Keratinocyte (primary cell): ENCODE measurements around the gene CTDSP1. TPM values are rescaled to one million over a fixed set of nuclear protein-coding genes. Genes with fewer than 3 reads are reported as not detected.

Experiments used
- DNase-seq: peaks from one replicate; pipeline ENCODE4 v3.0.0-alpha.2; 2011; ENCODE audit warnings: low read depth, missing footprints, low spot score
- FAIRE-seq: peaks from 2 replicates; lab custom pipeline; 2011; peaks lifted over from hg19 to GRCh38; lab: Jason Lieb, UNC
- H2AFZ ChIP-seq: 2 replicates; pipeline ENCODE4 v1.6.0; 2012; ENCODE audit warnings: low read length, control low read depth, inconsistent platforms; ENCODE audit not compliant: control insufficient read depth
- H3K27ac ChIP-seq: 2 replicates; pipeline ENCODE4 v1.5.1; 2011; ENCODE audit warnings: low read length; ENCODE audit not compliant: control insufficient read depth, insufficient read depth
- H3K27me3 ChIP-seq: 3 replicates; pipeline ENCODE4 v1.6.0; 2011; ENCODE audit warnings: low read length; ENCODE audit not compliant: control insufficient read depth, insufficient read depth; ENCODE audit errors: extremely low read depth
- H3K36me3 ChIP-seq, 2 experiments: 2 replicates in 1 of 2; 3 replicates in 1 of 2; pipeline ENCODE4 v1.5.1; 2011; ENCODE audit warnings: low read length in 2 of 2, mild to moderate bottlenecking in 1 of 2; ENCODE audit not compliant: control insufficient read depth in 2 of 2, insufficient read depth in 2 of 2; ENCODE audit errors: extremely low read depth in 1 of 2
- H3K4me1 ChIP-seq: 3 replicates; pipeline ENCODE4 v1.5.1; 2011; ENCODE audit warnings: low read length; ENCODE audit not compliant: control insufficient read depth, insufficient read depth; ENCODE audit errors: extremely low read depth
- H3K4me2 ChIP-seq: 3 replicates; pipeline ENCODE4 v1.6.0; 2011; ENCODE audit warnings: low read depth, low read length; ENCODE audit not compliant: control insufficient read depth, insufficient read depth; ENCODE audit errors: extremely low read depth
- H3K4me3 ChIP-seq, 3 experiments: fragments of 200-600 bp in 1 of 3; sonication (generic) in 1 of 3; 2 replicates in 2 of 3; 3 replicates in 1 of 3; pipeline ENCODE4 v1.5.1; 2011 to 2016; ENCODE audit warnings: low read length in 3 of 3, mild to moderate bottlenecking in 3 of 3, control low read depth in 2 of 3, inconsistent platforms in 1 of 3, low read depth in 1 of 3, mixed read lengths in 1 of 3, mixed run types in 1 of 3, moderate library complexity in 1 of 3; ENCODE audit not compliant: control insufficient read depth in 2 of 3, insufficient read depth in 2 of 3; ENCODE audit errors: extremely low read depth in 1 of 3
- H3K79me2 ChIP-seq: 2 replicates; pipeline ENCODE4 v1.6.0; 2012; ENCODE audit warnings: low read length; ENCODE audit not compliant: control insufficient read depth, insufficient read depth
- H3K9ac ChIP-seq: 3 replicates; pipeline ENCODE4 v1.6.0; 2011; ENCODE audit warnings: low read length; ENCODE audit not compliant: control insufficient read depth, insufficient read depth; ENCODE audit errors: extremely low read depth
- H3K9me1 ChIP-seq: 3 replicates; pipeline ENCODE4 v1.6.0; 2011; ENCODE audit warnings: low read length; ENCODE audit not compliant: control insufficient read depth, insufficient read depth; ENCODE audit errors: extremely low read depth
- H3K9me3 ChIP-seq: 2 replicates; pipeline ENCODE4 v1.5.1; 2012; ENCODE audit warnings: low read depth, low read length; ENCODE audit not compliant: control insufficient read depth
- H4K20me1 ChIP-seq: 3 replicates; pipeline ENCODE4 v1.6.0; 2011; ENCODE audit warnings: low read length; ENCODE audit not compliant: control insufficient read depth, insufficient read depth; ENCODE audit errors: extremely low read depth
- EZH2 ChIP-seq: IDR thresholded peaks from one replicate; pipeline ENCODE4 v1.6.1; 2012; ENCODE audit warnings: inconsistent platforms, mild to moderate bottlenecking, low read length, moderate library complexity
- dilution Hi-C: fragments of 300-500 bp; cut with MboI; formaldehyde crosslinking; loops from one replicate; pipeline ENCODE4 v1.7.0; 2020; ENCODE audit warnings: low sequenced_read_pairs; ENCODE audit not compliant: extremely low pct_ligation_motif_present
- polyA plus RNA-seq, 5 experiments: library from polyadenylated mRNA; depleted of rRNA in 3 of 5; stranded (reverse) in 3 of 5; stranded (forward) in 1 of 5; unstranded in 1 of 5; fragments of >200 nt; gene quantifications; 1 replicate in 1 of 5; 2 replicates in 3 of 5; 3 replicates in 1 of 5; pipeline versions ENCODE4 v1.2.1 to v1.2.3, GENCODE V29; 2011 to 2012; ENCODE audit warnings: missing spikeins in 2 of 5, low read depth in 1 of 5, low replicate concordance in 1 of 5
- TF ChIP-seq, protein P1 (sequence below), 3 experiments: IDR thresholded peaks in 1 of 3; conservative IDR thresholded peaks in 1 of 3; optimal IDR thresholded peaks in 1 of 3; 2 replicates in 2 of 3; 3 replicates in 1 of 3; pipeline versions ENCODE3 to v1.5.1; 2011; ENCODE audit warnings: low read length in 3 of 3, mild to moderate bottlenecking in 3 of 3, moderate library complexity in 2 of 3, control low read depth in 1 of 3, inconsistent platforms in 1 of 3; ENCODE audit not compliant: insufficient read depth in 2 of 3; ENCODE audit errors: extremely low read depth in 1 of 3

The CTDSP1 gene
- polyA plus RNA-seq, 1 donor (not counting 4 experiments of a cell fraction or from before 2014, with no cell fraction given): 38.7 TPM

GRCh38 chr2:218402491-218402901, 2.8 kb downstream of the CTDSP1 start:
- H3K4me3 ChIP-seq: no peak overlapping the region
- H3K9me1 ChIP-seq: no peaks in the 10 kb centered on the region
- H3K4me1 ChIP-seq: peaks cover 34% of the 10 kb centered on the region
- peaks cover 12 to 13% of the 10 kb centered on the region in 2 experiments for H3K36me3 ChIP-seq
- no peak for TF ChIP-seq EZH2
- TF ChIP-seq, protein P1, sequence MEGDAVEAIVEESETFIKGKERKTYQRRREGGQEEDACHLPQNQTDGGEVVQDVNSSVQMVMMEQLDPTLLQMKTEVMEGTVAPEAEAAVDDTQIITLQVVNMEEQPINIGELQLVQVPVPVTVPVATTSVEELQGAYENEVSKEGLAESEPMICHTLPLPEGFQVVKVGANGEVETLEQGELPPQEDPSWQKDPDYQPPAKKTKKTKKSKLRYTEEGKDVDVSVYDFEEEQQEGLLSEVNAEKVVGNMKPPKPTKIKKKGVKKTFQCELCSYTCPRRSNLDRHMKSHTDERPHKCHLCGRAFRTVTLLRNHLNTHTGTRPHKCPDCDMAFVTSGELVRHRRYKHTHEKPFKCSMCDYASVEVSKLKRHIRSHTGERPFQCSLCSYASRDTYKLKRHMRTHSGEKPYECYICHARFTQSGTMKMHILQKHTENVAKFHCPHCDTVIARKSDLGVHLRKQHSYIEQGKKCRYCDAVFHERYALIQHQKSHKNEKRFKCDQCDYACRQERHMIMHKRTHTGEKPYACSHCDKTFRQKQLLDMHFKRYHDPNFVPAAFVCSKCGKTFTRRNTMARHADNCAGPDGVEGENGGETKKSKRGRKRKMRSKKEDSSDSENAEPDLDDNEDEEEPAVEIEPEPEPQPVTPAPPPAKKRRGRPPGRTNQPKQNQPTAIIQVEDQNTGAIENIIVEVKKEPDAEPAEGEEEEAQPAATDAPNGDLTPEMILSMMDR (optimal IDR thresholded peaks at IDR 0.05 in 1 of 3, IDR thresholded peaks at IDR 0.05 in 1 of 3, conservative IDR thresholded peaks at IDR 0.05 in 1 of 3; ENCODE audit: extremely low read depth in 1 of 3, insufficient read depth in 2 of 3, low read length in 3 of 3): no peak
- no peaks in the 10 kb centered on the region for H3K27me3 ChIP-seq
- no peaks in the 10 kb centered on the region for H3K9me3 ChIP-seq
- no peak overlapping the region for H2AFZ ChIP-seq
- dilution Hi-C loops: no loop called here
- H3K79me2 ChIP-seq: peaks cover 26% of the 10 kb centered on the region
- H3K9ac ChIP-seq: no peak overlapping the region
- H3K27ac ChIP-seq: no peak overlapping the region
- DNase-seq (no peak), FAIRE-seq (no peak)
- no peak overlapping the region for H3K4me2 ChIP-seq
- no peaks in the 10 kb centered on the region for H4K20me1 ChIP-seq

GRCh38 chr2:218402911-218403411, 3.3 kb downstream of the CTDSP1 start:
- Histone ChIP-seq H3K4me2 (no peak overlapping the region), H4K20me1 (no peaks in the 10 kb centered on the region), H3K27me3 (no peaks in the 10 kb centered on the region), H2AFZ (no peak overlapping the region), H3K27ac (no peak overlapping the region), H3K9me3 (no peaks in the 10 kb centered on the region), H3K79me2 (peaks cover 26% of the 10 kb centered on the region), H3K9ac (no peak overlapping the region), H3K9me1 (no peaks in the 10 kb centered on the region), H3K36me3 (peaks cover 12 to 13% of the 10 kb centered on the region in 2 experiments), H3K4me3 (no peak overlapping the region), H3K4me1 (peaks cover 31% of the 10 kb centered on the region)
- no peak for FAIRE-seq
- dilution Hi-C loops: no loop called here
- no peak for TF ChIP-seq EZH2
- TF ChIP-seq, protein P1 (optimal IDR thresholded peaks at IDR 0.05 in 1 of 3, IDR thresholded peaks at IDR 0.05 in 1 of 3, conservative IDR thresholded peaks at IDR 0.05 in 1 of 3; ENCODE audit: extremely low read depth in 1 of 3, insufficient read depth in 2 of 3, low read length in 3 of 3): no peak
- no peak for DNase-seq
